ENCODE results near the gene ZNF530.

ZNF530 gene

DNA sequence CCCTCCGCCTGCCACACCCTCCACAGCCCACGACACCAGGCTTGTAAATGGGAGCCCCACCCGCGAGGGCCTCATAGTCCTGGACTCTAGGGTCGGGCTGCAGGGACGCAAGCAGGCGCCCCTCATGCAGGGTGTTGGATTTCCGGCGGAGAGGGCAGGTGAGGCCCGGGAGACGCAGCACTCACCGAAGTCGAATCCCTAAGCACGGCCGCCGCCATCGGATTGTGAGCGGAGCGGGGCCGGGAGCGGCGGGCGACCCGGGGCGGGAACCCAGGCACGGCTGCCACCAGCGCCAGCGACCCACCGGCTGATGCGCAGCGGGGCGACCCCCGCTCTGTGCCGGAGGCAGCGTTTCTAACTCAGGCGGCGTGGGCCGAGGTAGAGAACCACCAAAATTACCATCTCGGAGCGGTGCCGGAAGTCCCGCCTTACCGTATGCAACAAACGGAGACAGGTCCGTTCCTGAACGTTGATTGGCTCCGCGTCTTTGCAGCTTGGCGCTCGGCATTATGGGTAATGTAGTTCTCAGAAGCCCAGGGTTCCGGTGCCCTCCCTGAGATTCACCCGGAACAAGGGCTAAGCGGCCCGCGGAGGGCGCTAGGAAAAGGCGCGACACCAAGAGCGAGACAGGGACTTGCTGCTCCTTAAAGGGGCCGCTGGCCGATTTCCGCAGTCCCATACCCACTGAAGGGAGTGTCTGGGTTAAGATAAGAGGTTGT lies 21.0 kb upstream of the ZNF530 start, which contains the start of gene ZNF416:
ZNF416 (minus strand) TSS at position 425 of the 719 bp plus-strand sequence; CDS start at position 218, 207 bp downstream.
- Histone ChIP-seq H4K20me1 (ENCODE audit: control insufficient read depth, insufficient read depth, low read depth, low read length) (no peaks in the 10 kb centered on the region), H3K4me3 (ENCODE audit: low read length) (peak within 1 kb of the TSS; percentile 93), H3K4me1 (ENCODE audit: control insufficient read depth, low read length) (peaks cover 15% of the 10 kb centered on the region), H3K9me3 (ENCODE audit: control insufficient read depth, insufficient read depth, low read length) (peaks cover 71% of the 10 kb centered on the region), H3K27me3 (ENCODE audit: control insufficient read depth, low read length) (no peaks in the 10 kb centered on the region), H3K9me2 (replicated peaks; ENCODE audit: control insufficient read depth, low read length) (no peaks in the 10 kb centered on the region), H3F3A (ENCODE audit: control insufficient read depth, insufficient read depth) (no peaks in the 10 kb centered on the region), H3K79me2 (ENCODE audit: control insufficient read depth, low read length) (no peaks in the 10 kb centered on the region), H3K27ac (ENCODE audit: low read depth, low read length) (no peak within 1 kb of the TSS), H3K4me2 (ENCODE audit: low read length) (peak within 1 kb of the TSS; percentile 86), H3K36me3 (ENCODE audit: control insufficient read depth, low read length) (peaks cover 7% of the 10 kb centered on the region)
- no peak for TF ChIP-seq EZH2phosphoT487 (IDR thresholded peaks at IDR 0.05; ENCODE audit: borderline replicate concordance, low read length)
- TF ChIP-seq, protein P1, sequence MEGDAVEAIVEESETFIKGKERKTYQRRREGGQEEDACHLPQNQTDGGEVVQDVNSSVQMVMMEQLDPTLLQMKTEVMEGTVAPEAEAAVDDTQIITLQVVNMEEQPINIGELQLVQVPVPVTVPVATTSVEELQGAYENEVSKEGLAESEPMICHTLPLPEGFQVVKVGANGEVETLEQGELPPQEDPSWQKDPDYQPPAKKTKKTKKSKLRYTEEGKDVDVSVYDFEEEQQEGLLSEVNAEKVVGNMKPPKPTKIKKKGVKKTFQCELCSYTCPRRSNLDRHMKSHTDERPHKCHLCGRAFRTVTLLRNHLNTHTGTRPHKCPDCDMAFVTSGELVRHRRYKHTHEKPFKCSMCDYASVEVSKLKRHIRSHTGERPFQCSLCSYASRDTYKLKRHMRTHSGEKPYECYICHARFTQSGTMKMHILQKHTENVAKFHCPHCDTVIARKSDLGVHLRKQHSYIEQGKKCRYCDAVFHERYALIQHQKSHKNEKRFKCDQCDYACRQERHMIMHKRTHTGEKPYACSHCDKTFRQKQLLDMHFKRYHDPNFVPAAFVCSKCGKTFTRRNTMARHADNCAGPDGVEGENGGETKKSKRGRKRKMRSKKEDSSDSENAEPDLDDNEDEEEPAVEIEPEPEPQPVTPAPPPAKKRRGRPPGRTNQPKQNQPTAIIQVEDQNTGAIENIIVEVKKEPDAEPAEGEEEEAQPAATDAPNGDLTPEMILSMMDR (IDR thresholded peaks at IDR 0.05; ENCODE audit: low read depth, low read length, poor library complexity, severe bottlenecking): peak; percentile 39

- TF ChIP-seq EZH2phosphoT487 (IDR thresholded peaks at IDR 0.05; ENCODE audit: borderline replicate concordance, low read length): no peak
- TF ChIP-seq, protein P1 (IDR thresholded peaks at IDR 0.05; ENCODE audit: low read depth, low read length, poor library complexity, severe bottlenecking): no peak
- H3K9me3 ChIP-seq (ENCODE audit: control insufficient read depth, insufficient read depth, low read length): peaks cover 52% of the 10 kb centered on the region
- H3K27me3 ChIP-seq (ENCODE audit: control insufficient read depth, low read length): no peaks in the 10 kb centered on the region
- H3F3A ChIP-seq (ENCODE audit: control insufficient read depth, insufficient read depth): no peaks in the 10 kb centered on the region
- no peaks in the 10 kb centered on the region for H4K20me1 ChIP-seq (ENCODE audit: control insufficient read depth, insufficient read depth, low read depth, low read length)
- H3K4me1 ChIP-seq (ENCODE audit: control insufficient read depth, low read length): peaks cover 9% of the 10 kb centered on the region
- H3K79me2 ChIP-seq (ENCODE audit: control insufficient read depth, low read length): no peaks in the 10 kb centered on the region
- H3K27ac ChIP-seq (ENCODE audit: low read depth, low read length): no peak overlapping the region
- H3K9me2 ChIP-seq (replicated peaks; ENCODE audit: control insufficient read depth, low read length): no peaks in the 10 kb centered on the region
- no peak overlapping the region for H3K4me3 ChIP-seq (ENCODE audit: low read length)
- H3K36me3 ChIP-seq (ENCODE audit: control insufficient read depth, low read length): no peaks in the 10 kb centered on the region; the same call in 1 of the 2 replicates
- H3K4me2 ChIP-seq (ENCODE audit: low read length): no peak overlapping the region
Observed at GRCh38 chr19:57583104-57583520, 16.6 kb upstream of the ZNF530 start.

GRCh38 chr19:57583521-57584416 lies 15.9 kb upstream of the ZNF530 start, which contains the start of gene ZIK1:
TSS of gene ZIK1 (plus strand) at chr19:57584145. CDS start at chr19:57584357, 212 bp downstream.
- no peak within 1 kb of the TSS for H3K4me2 ChIP-seq (ENCODE audit: low read length)
- H3K79me2 ChIP-seq (ENCODE audit: control insufficient read depth, low read length): no peaks in the 10 kb centered on the region
- TF ChIP-seq EZH2phosphoT487 (IDR thresholded peaks at IDR 0.05; ENCODE audit: borderline replicate concordance, low read length): no peak
- TF ChIP-seq, protein P1 (IDR thresholded peaks at IDR 0.05; ENCODE audit: low read depth, low read length, poor library complexity, severe bottlenecking): no peak
- H3K4me3 ChIP-seq (ENCODE audit: low read length): no peak within 1 kb of the TSS
- H3K9me3 ChIP-seq (ENCODE audit: control insufficient read depth, insufficient read depth, low read length): peaks cover 54% of the 10 kb centered on the region
- H3K9me2 ChIP-seq (replicated peaks; ENCODE audit: control insufficient read depth, low read length): no peaks in the 10 kb centered on the region
- peaks cover 6% of the 10 kb centered on the region for H3K4me1 ChIP-seq (ENCODE audit: control insufficient read depth, low read length)
- no peaks in the 10 kb centered on the region for H4K20me1 ChIP-seq (ENCODE audit: control insufficient read depth, insufficient read depth, low read depth, low read length)
- H3K27ac ChIP-seq (ENCODE audit: low read depth, low read length): no peak within 1 kb of the TSS
- no peaks in the 10 kb centered on the region for H3K36me3 ChIP-seq (ENCODE audit: control insufficient read depth, low read length)
- no peaks in the 10 kb centered on the region for H3F3A ChIP-seq (ENCODE audit: control insufficient read depth, insufficient read depth)
- H3K27me3 ChIP-seq (ENCODE audit: control insufficient read depth, low read length): no peaks in the 10 kb centered on the region

All from DOHH2 (cell line).